Neural progenitor cell (in vitro differentiated cells): ENCODE data around the gene RBFOX2.

Source experiments
- CTCF ChIP-seq: fragments of 200-600 bp; sonication (generic); IDR thresholded peaks from 2 replicates; pipeline ENCODE4 v1.5.1; 2017; ENCODE audit warnings: antibody characterized with exemption, mild to moderate bottlenecking
- EZH2 ChIP-seq: fragments of 200-600 bp; sonication (generic); IDR thresholded peaks from 2 replicates; pipeline ENCODE4 v1.6.1; 2017; ENCODE audit warnings: antibody characterized with exemption, mild to moderate bottlenecking, moderate library complexity

DNA sequence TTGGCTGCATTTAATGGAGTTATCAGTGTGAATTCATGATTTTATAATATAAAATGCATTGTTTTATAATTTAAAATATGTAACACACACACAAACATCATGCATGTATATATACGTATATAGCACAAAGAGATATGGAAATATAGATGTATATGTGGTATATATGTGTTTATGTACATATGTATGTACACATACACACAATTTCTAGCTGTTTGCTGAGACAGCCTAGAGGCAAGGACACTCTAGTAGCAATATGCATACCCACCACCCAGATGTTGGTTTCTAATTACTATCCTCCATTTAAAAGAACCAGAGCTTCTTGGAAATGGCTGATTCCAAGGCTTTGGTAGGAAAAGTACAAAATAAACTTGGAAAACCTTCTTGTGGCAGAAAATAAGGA lies 50.4 kb downstream of the RBFOX2 start:
- TF ChIP-seq EZH2, result no peak
- no peak for TF ChIP-seq CTCF
